Esophagus muscularis mucosa (tissue), 4 donors: ENCODE data around the gene INAVA. TPM values are rescaled to one million over a fixed set of nuclear protein-coding genes. Genes with fewer than 3 reads are reported as not detected.

Source experiments
- DNase-seq: peaks from one replicate; pipeline ENCODE4 v3.0.0-alpha.2; 2017; ENCODE audit errors: extremely low spot score
- H3K27ac ChIP-seq, 4 donors: fragments of 200-600 bp; sonication (generic); replicated peaks in 1 of 4; 1 replicate in 3 of 4; 2 replicates in 1 of 4; pipeline ENCODE4 v1.5.1; 2016 to 2019; ENCODE audit warnings: mild to moderate bottlenecking in 1 of 4
- H3K27me3 ChIP-seq, 4 donors: fragments of 200-600 bp; sonication (generic); one replicate each; pipeline versions ENCODE4 v1.5.1 to v1.6.0; 2016 to 2019
- H3K36me3 ChIP-seq, 4 donors: fragments of 200-600 bp; sonication (generic); one replicate each; pipeline ENCODE4 v1.5.1; 2016 to 2019
- H3K4me1 ChIP-seq, 4 donors: fragments of 200-600 bp; sonication (generic); one replicate each; pipeline ENCODE4 v1.5.1; 2016 to 2019
- H3K4me3 ChIP-seq, 4 donors: fragments of 200-600 bp; sonication (generic); 1 replicate in 2 of 4; 2 replicates in 2 of 4; pipeline ENCODE4 v1.5.1; 2016 to 2019; ENCODE audit warnings: mild to moderate bottlenecking in 4 of 4, moderate library complexity in 1 of 4
- H3K9me3 ChIP-seq, 4 donors: fragments of 200-600 bp; sonication (generic); 1 replicate in 3 of 4; 2 replicates in 1 of 4; pipeline ENCODE4 v1.5.1; 2016 to 2019
- CTCF ChIP-seq, 3 experiments: fragments of 200-600 bp in 2 of 3; fragments of 450-650 bp in 1 of 3; sonication (generic) in 2 of 3; IDR thresholded peaks; one replicate each; pipeline ENCODE4 v1.5.1; 2017 to 2019; ENCODE audit warnings: antibody characterized with exemption in 3 of 3, mild to moderate bottlenecking in 2 of 3, moderate library complexity in 1 of 3
- EP300 ChIP-seq: sonication (generic); formaldehyde crosslinking; IDR thresholded peaks from one replicate; pipeline ENCODE4 v1.6.1; 2017; ENCODE audit warnings: antibody characterized with exemption
- POLR2A ChIP-seq: fragments of 450-650 bp; IDR thresholded peaks from one replicate; pipeline ENCODE4 v1.6.1; 2017; ENCODE audit warnings: antibody characterized with exemption, moderate library complexity, mild to moderate bottlenecking, low read depth
- POLR2AphosphoS5 ChIP-seq, 2 donors: sonication (generic); formaldehyde crosslinking; IDR thresholded peaks; one replicate each; pipeline ENCODE4 v1.6.1; 2017; ENCODE audit warnings: antibody characterized with exemption in 2 of 2
- WGBS: methylation state at CpG from one replicate; pipeline ENCODE4 v1.1.5; 2018; 5-methylcytosine and 5-hydroxymethylcytosine counted together
- intact Hi-C: fragments of 100-400 bp; cut with DNase I; formaldehyde crosslinking; loops from one replicate; pipeline ENCODE4 v1.15.1; 2023
- total RNA-seq, 4 donors: library from RNA; depleted of rRNA; stranded (reverse); fragments of >200 nt; gene quantifications; one replicate each; pipeline versions ENCODE4 v1.1.0 to v1.2.1, GENCODE V29; 2016

Gene INAVA
- total RNA-seq, 4 donors from 2014 or later: 0.63 TPM; not detected in 3

GRCh38 chr1:200918006-200918405 lies 23.3 kb downstream of the INAVA start:
- Histone ChIP-seq H3K4me1 (peaks cover 0 to 4% (median 0%) of the 10 kb centered on the region in 4 donors), H3K9me3 (no peaks in the 10 kb centered on the region), H3K36me3 (no peaks in the 10 kb centered on the region), H3K27me3 (peaks cover 0 to 8% (median 2%) of the 10 kb centered on the region in 4 donors), H3K4me3 (no peak overlapping the region), H3K27ac (no peak overlapping the region)
- WGBS: 100% methylated on average over 3 of the region's 3 CpGs
- TF ChIP-seq EP300 (no peak), POLR2A (no peak), CTCF (IDR thresholded peaks at IDR 0.05) (no peak), POLR2AphosphoS5 (IDR thresholded peaks at IDR 0.05) (no peak)
- intact Hi-C loops: no loop called here
- no peak for DNase-seq

GRCh38 chr1:200919386-200919785 lies 24.7 kb downstream of the INAVA start:
- no peak overlapping the region for H3K4me3 ChIP-seq
- TF ChIP-seq EP300 (no peak), POLR2A (no peak), CTCF (IDR thresholded peaks at IDR 0.05) (no peak), POLR2AphosphoS5 (IDR thresholded peaks at IDR 0.05) (no peak)
- intact Hi-C loops: no loop called here
- no peaks in the 10 kb centered on the region for H3K9me3 ChIP-seq
- H3K27me3 ChIP-seq: peaks cover 0 to 8% (median 2%) of the 10 kb centered on the region in 4 donors
- WGBS: 82% methylated on average over 2 of the region's 2 CpGs
- peaks cover 0 to 4% (median 0%) of the 10 kb centered on the region in 4 donors for H3K4me1 ChIP-seq
- no peak for DNase-seq
- no peaks in the 10 kb centered on the region for H3K36me3 ChIP-seq
- no peak overlapping the region for H3K27ac ChIP-seq

- Histone ChIP-seq H3K27ac (no peak overlapping the region), H3K4me3 (no peak overlapping the region), H3K9me3 (no peaks in the 10 kb centered on the region), H3K27me3 (no peaks in the 10 kb centered on the region), H3K4me1 (peaks cover 0 to 4% (median 0%) of the 10 kb centered on the region in 4 donors), H3K36me3 (no peaks in the 10 kb centered on the region)
- intact Hi-C loops: no loop called here
- TF ChIP-seq EP300: no peak
- no peak for TF ChIP-seq CTCF (IDR thresholded peaks at IDR 0.05)
- TF ChIP-seq POLR2A: no peak
- no peak for TF ChIP-seq POLR2AphosphoS5 (IDR thresholded peaks at IDR 0.05)
- 69% methylated on average over 9 of the region's 9 CpGs for WGBS
- DNase-seq: no peak
These were observed 26.9 kb downstream of the INAVA start for GRCh38 chr1:200921571-200922110.

- no peaks in the 10 kb centered on the region for H3K36me3 ChIP-seq
- no peak overlapping the region for H3K27ac ChIP-seq
- H3K4me3 ChIP-seq: no peak overlapping the region
- DNase-seq: no peak
- no peaks in the 10 kb centered on the region for H3K4me1 ChIP-seq
- no peak for TF ChIP-seq POLR2AphosphoS5 (IDR thresholded peaks at IDR 0.05)
- intact Hi-C loops: no loop called here
- WGBS: 65% methylated on average over 2 of the region's 2 CpGs
- H3K27me3 ChIP-seq: peaks cover 0 to under 1% (median 0%) of the 10 kb centered on the region in 4 donors
- no peaks in the 10 kb centered on the region for H3K9me3 ChIP-seq
These were observed 27.7 kb downstream of the INAVA start for GRCh38 chr1:200922406-200922805.

- Histone ChIP-seq H3K9me3 (no peaks in the 10 kb centered on the region), H3K4me3 (no peak overlapping the region), H3K36me3 (no peaks in the 10 kb centered on the region), H3K27ac (no peak overlapping the region), H3K4me1 (no peaks in the 10 kb centered on the region), H3K27me3 (peaks cover 0 to 5% (median 0%) of the 10 kb centered on the region in 4 donors)
- WGBS: 53% methylated on average over 1 of the region's 1 CpG
- DNase-seq: no peak
- intact Hi-C loops: no loop called here
- TF ChIP-seq POLR2AphosphoS5 (IDR thresholded peaks at IDR 0.05): no peak
- TF ChIP-seq CTCF (IDR thresholded peaks at IDR 0.05): no peak
- TF ChIP-seq POLR2A: no peak
These were observed 28.9 kb downstream of the INAVA start for GRCh38 chr1:200923601-200924000.
